ENCODE data around the gene CPNE1.
A peak's percentile ranks its signal among the peaks of the same experiment; 100 is the strongest.

The CPNE1 gene

DNA sequence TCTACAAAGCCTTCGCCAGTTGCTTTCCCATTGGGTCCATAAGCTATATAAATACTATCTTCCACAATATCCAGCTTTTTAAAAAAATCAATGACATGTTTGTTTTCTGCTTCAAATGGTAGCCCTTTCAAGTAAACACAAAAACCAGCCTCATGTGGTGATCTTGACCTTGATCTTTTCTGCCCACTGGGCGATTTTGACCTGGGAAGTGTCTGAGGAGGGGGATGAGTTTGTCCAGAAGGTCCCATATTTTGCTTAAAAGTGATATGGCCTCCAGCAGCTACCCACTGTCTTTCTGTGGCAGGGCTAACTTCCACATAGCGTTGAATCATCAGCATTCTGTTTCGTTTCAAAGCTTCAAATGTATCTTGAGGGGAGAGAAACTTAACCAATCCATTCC lies 10.8 kb downstream of the CPNE1 start:
- DNase-seq, result no peak

GRCh38 chr20:35653430-35653734 lies 11.3 kb downstream of the CPNE1 start:
- DNase-seq, result no peak

GRCh38 chr20:35652641-35653429 lies 11.9 kb downstream of the CPNE1 start:
- DNase-seq, result no peak

- DNase-seq, result no peak
Measured at GRCh38 chr20:35651958-35652357, 12.7 kb downstream of the CPNE1 start.

DNA sequence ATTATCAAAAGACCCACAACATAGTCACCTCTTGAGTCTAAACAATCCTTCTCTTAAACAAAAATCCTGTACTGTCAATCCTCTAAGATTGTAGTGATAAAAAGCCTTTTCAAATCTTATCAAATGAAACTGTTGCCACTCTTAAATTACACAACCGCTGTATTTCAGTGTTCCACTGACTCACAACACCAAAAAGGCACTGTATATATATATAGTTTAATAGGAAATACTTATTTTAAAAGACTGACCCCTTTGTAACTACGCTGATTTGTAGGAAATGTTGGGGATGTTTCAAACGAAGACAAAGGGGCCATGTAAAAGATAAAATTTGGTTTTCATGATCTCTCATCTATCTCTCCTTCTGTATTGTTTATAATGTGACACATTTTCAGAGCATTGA lies 14.1 kb downstream of the CPNE1 start:
- DNase-seq, result no peak

GRCh38 chr20:35648836-35649235 lies 15.9 kb downstream of the CPNE1 start:
- DNase-seq, result no peak

DNA sequence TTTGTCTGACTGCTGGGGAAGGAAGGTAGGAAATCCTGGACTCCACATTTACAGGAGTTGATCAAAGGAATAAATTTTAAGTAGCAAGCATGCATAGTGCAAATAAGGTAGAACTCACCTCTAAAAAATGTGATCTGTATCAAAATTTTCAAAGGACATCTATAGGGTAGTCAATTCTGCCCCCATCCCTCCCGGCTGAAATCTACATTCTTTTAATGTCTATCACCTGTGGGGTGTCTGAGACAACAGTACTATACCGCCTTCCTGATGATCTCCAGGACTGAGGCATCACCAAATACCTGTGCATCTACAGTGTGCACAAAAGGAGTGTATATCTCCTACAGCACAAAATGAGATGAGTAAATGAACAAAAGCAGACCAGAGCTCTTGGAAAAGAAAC lies 19.9 kb downstream of the CPNE1 start:
- no peak for DNase-seq

GRCh38 chr20:35643045-35643444 lies 21.7 kb downstream of the CPNE1 start:
- no peak for DNase-seq

DNA sequence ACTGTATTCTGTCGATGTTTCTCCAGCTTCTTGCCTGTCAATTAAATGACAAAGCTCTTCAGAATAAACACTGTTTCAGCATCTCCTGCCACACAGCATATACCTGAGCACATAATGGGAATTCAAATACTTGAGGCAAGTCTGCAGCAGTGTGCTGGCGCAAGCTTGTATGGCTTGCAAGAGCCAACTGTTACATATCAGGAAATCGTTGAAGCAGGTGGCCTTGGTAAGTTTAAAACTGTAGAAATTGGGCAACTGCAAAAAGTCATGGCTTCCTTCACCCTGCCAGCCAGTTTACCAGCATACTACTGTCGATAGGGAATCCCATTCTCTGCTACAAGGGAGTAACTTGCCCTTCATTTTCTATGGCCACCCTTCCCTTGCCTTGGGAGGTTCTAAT lies 23.0 kb downstream of the CPNE1 start:
- DNase-seq, result no peak

GRCh38 chr20:35640724-35641123 lies 24.0 kb downstream of the CPNE1 start:
- DNase-seq, result no peak

GRCh38 chr20:35638751-35639150 lies 25.9 kb downstream of the CPNE1 start:
- peak; percentile 28 for DNase-seq

DNA sequence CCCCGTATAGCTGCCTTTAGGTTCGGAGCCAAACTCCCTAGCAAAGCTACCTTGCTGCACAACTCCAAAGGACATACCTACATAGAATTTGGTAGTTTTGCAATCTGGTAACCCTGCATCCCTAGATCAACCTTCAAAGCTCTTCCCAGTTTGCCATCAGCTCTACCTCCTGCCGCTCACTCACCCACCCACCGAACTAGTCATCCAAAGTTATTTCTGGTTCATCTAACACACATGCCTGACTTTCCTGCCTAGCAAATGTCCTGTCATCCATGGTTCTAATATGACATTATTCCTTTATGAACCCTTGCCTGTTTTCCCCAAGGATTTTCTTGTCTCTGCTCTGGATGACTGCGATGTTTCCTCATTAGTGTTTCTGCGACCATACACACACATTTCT lies 27.4 kb downstream of the CPNE1 start:
- DNase-seq, result peak; percentile 28

GRCh38 chr20:35636095-35636494 lies 28.6 kb downstream of the CPNE1 start:
- no peak for DNase-seq

DNA sequence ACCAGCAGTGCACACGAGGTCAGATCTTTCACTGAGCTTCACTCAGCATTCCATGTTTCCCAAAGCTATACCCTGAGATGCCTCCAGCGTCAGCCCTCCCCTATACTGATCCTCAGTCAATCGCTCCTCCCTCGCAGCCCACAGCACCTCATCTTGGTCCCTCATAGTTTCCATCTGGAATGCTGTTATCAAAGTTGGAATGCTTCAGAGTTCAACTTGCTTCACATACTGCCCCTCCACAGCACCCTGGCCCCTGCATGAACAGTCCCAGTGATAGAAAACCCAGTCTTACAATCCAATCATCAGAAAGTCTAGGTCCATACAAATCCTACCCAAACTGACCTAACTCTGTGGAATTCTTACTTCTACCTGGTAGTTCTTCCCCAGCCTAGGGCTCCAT lies 29.0 kb downstream of the CPNE1 start:
- no peak for DNase-seq

GRCh38 chr20:35632539-35633115 lies 32.1 kb downstream of the CPNE1 start:
- no peak for DNase-seq

DNA sequence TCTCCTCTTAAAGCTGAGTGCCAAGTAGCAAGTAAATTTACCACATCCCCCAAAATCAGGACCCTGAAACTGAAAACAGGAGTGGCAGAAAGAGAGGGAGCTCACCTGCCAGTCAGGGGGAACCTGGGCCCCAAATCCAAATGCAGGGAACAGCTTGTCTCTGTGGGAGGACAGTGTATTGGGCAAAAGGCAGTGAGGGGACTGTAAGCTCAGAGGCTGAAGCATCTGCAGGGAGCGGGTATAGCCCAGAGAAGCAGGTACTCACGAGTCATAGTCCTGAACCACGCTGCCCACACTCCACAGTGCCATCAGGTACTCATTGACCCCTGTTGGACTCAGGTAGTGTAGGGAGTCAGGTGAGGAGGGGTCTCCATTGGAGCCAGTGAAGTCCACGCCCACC lies 34.1 kb downstream of the CPNE1 start:
- no peak for DNase-seq

DNA sequence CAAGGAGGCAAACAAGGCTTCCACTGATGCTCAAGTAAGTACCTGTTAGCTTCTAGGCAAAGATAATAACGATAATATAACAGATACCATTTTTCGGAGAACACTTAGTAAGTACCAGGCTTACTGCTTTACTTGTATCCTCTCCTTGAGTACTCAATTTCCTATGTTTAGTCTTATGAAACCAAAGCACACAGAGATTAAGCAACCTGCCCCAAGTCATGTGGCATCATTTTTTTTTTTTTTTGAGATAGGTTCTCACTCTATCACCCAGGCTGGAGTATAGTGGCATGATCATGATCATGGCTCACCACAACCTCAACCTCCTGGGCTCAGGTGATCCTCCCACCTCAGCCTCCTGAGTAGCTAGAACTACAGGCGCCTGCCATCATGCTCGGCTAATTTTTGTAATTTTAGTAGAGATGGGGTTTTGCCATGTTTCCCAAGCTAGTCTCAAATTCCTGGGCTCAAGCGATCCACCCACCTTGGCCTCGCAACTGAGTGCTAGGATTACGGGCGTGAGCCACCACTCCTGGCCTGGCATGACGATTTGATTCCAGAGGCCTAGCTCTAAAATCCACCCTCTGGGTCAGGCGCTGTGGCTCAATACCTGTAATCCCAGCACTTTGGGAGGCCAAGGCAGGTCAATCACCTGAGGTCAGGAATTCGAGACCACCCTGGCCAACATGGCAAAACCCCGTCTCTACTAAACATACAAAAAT lies 35.1 kb downstream of the CPNE1 start:
- DNase-seq, result no peak

DNA sequence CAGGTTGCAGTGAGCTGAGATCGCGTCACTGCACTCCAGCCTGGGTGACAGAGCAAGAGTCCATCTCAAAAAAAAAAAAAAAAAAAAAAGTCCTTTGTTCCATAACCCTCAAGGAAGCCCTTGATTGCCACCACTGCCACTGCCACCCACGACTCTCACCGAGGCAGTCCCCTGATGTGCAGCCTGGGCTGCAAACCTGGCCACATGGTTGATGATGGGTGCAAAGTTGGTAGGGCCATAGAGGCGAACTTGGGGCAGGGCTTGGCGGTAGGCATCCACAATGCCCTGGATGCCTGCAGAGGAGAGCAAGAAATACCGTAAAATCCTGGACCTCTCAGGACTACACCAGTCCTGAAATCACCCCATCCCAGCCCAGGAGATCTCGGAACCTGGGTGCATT lies 37.6 kb downstream of the CPNE1 start:
- DNase-seq, result no peak

DNA sequence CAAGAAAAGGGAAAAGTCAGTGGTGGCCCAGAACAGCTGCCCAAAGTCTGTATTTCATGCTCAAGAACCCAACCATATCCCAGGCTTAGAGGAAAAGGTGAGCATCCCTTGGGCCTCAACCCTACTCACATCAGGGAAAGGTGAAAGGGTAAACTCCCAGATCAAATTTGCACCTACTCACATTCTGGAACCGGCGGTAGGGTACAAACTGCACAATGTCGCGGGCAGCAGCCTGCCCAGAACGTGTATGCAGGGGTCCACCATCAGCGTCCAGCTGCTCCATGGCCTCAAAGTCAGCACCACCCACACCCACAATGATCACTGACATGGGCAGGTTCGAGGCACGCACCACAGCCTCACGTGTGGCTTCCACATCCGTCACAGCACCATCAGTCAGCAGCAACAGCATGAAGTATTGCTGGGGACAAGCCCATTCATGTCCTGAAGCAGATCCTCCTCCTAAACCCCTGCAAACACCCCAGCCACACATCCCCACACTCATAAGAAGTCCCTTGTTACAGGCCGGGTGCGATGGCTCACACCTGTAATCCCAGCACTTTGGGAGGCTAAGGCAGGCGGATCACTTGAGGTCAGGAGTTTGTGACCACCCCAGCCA lies 38.2 kb downstream of the CPNE1 start:
- DNase-seq, result no peak

- no peak for DNase-seq
Measured at GRCh38 chr20:35625584-35626385, 38.9 kb downstream of the CPNE1 start.

GRCh38 chr20:35621560-35621946 lies 43.1 kb downstream of the CPNE1 start:
- no peak for DNase-seq

- DNase-seq, result no peak
Measured at GRCh38 chr20:35620818-35621559, 43.7 kb downstream of the CPNE1 start.
